Measurements from ENCODE around the gene EIF5A2. TPM values are rescaled to one million over a fixed set of nuclear protein-coding genes. Genes with fewer than 3 reads are reported as not detected.

Gene EIF5A2
- total RNA-seq, 1 experiment from 2014 or later: 72.0 TPM

DNA sequence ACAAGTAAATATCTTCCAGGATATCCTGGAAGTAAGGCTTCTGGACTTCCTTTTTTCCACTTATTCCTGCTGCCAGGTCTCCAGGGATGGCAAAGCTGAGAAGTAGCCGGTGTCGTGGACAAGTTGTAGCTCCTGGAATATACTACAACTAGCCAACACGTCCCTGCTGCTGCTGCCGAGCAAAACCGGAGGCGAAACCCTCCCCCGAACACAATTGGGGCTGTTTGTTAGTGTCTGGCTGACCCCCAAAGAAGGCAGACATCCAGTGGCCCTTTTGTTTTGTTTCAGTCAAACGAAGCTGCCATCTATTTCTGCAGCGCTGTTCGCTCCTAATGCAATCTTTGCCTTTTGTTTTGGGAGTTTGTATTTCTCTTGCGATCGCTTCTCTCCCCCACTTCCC is 45.3 kb upstream of the EIF5A2 start:
- H3K27me3 ChIP-seq (ENCODE audit: control insufficient read depth, insufficient read depth, low read length): no peaks in the 10 kb centered on the region
- no peaks in the 10 kb centered on the region for H3K36me3 ChIP-seq (ENCODE audit: control insufficient read depth, insufficient read depth, low read length)
- no peaks in the 10 kb centered on the region for H3K4me1 ChIP-seq (ENCODE audit: control insufficient read depth, insufficient read depth, low read length)
- DNase-seq (ENCODE audit: low read depth, low spot score): no peak
- no peaks in the 10 kb centered on the region for H3K9me3 ChIP-seq (ENCODE audit: control insufficient read depth, insufficient read depth, low read depth, low read length)
- ChIA-PET POLR2A (no interaction called here), CTCF (no interaction called here)
- no peak overlapping the region for H3K27ac ChIP-seq (ENCODE audit: low read length)
- in situ Hi-C loops (cut with HindIII; ENCODE audit: low pct_unique_long_range_greater_than_20kb, low sequenced_read_pairs): no loop called here
- no peak overlapping the region for H3K4me3 ChIP-seq (ENCODE audit: low read depth in 2 of 2, low read length in 2 of 2)
- no peak for ATAC-seq
- TF ChIP-seq POLR2AphosphoS5 (IDR thresholded peaks at IDR 0.05; ENCODE audit: low read depth, low read length) (no peak), TCF7L2 (IDR thresholded peaks at IDR 0.05; ENCODE audit: low read depth, low read length) (no peak), SIN3A (IDR thresholded peaks at IDR 0.05; ENCODE audit: borderline replicate concordance, insufficient read depth, low read depth, low read length) (no peak)
- TF ChIP-seq, protein P1, sequence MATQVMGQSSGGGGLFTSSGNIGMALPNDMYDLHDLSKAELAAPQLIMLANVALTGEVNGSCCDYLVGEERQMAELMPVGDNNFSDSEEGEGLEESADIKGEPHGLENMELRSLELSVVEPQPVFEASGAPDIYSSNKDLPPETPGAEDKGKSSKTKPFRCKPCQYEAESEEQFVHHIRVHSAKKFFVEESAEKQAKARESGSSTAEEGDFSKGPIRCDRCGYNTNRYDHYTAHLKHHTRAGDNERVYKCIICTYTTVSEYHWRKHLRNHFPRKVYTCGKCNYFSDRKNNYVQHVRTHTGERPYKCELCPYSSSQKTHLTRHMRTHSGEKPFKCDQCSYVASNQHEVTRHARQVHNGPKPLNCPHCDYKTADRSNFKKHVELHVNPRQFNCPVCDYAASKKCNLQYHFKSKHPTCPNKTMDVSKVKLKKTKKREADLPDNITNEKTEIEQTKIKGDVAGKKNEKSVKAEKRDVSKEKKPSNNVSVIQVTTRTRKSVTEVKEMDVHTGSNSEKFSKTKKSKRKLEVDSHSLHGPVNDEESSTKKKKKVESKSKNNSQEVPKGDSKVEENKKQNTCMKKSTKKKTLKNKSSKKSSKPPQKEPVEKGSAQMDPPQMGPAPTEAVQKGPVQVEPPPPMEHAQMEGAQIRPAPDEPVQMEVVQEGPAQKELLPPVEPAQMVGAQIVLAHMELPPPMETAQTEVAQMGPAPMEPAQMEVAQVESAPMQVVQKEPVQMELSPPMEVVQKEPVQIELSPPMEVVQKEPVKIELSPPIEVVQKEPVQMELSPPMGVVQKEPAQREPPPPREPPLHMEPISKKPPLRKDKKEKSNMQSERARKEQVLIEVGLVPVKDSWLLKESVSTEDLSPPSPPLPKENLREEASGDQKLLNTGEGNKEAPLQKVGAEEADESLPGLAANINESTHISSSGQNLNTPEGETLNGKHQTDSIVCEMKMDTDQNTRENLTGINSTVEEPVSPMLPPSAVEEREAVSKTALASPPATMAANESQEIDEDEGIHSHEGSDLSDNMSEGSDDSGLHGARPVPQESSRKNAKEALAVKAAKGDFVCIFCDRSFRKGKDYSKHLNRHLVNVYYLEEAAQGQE (IDR thresholded peaks at IDR 0.05; ENCODE audit: insufficient read depth in 1 of 2, low read depth in 2 of 2, low read length in 1 of 2): no peak
- TF ChIP-seq, protein P2, sequence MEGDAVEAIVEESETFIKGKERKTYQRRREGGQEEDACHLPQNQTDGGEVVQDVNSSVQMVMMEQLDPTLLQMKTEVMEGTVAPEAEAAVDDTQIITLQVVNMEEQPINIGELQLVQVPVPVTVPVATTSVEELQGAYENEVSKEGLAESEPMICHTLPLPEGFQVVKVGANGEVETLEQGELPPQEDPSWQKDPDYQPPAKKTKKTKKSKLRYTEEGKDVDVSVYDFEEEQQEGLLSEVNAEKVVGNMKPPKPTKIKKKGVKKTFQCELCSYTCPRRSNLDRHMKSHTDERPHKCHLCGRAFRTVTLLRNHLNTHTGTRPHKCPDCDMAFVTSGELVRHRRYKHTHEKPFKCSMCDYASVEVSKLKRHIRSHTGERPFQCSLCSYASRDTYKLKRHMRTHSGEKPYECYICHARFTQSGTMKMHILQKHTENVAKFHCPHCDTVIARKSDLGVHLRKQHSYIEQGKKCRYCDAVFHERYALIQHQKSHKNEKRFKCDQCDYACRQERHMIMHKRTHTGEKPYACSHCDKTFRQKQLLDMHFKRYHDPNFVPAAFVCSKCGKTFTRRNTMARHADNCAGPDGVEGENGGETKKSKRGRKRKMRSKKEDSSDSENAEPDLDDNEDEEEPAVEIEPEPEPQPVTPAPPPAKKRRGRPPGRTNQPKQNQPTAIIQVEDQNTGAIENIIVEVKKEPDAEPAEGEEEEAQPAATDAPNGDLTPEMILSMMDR (IDR thresholded peaks at IDR 0.05): no peak
- BruUV-seq (replicated peaks): no TSS peak
- intact Hi-C loops (cut with micrococcal nuclease; ENCODE audit: unreplicated experiment): no loop called here

DNA sequence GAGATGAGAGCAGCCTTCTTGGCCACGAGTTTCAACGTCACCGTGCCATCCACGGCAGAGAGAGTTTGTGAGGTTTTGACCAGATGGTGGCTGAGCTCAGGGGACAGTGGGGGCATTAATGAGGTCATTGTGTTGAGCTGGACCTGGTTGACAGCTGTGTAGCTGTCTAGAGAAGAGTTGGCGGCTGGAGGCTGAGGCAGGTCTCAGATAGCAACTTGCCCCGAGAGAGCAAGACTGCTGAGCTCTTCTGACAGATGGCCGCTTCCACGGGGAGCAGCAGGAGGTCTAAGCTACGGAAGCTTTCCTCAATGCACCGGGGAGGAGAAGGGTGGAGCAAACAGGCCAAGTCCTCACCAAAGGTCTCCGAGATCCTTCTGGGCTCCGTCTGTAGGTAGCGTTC is 44.8 kb upstream of the EIF5A2 start:
- no peak for ATAC-seq
- H3K9me3 ChIP-seq (ENCODE audit: control insufficient read depth, insufficient read depth, low read depth, low read length): no peaks in the 10 kb centered on the region
- H3K27ac ChIP-seq (ENCODE audit: low read length): no peak overlapping the region
- POLR2A ChIA-PET: no interaction called here
- no peaks in the 10 kb centered on the region for H3K4me1 ChIP-seq (ENCODE audit: control insufficient read depth, insufficient read depth, low read length)
- DNase-seq (ENCODE audit: low read depth, low spot score): no peak
- intact Hi-C loops (cut with micrococcal nuclease; ENCODE audit: unreplicated experiment): no loop called here
- in situ Hi-C loops (cut with HindIII; ENCODE audit: low pct_unique_long_range_greater_than_20kb, low sequenced_read_pairs): no loop called here
- no peak for TF ChIP-seq POLR2AphosphoS5 (IDR thresholded peaks at IDR 0.05; ENCODE audit: low read depth, low read length)
- TF ChIP-seq SIN3A (IDR thresholded peaks at IDR 0.05; ENCODE audit: borderline replicate concordance, insufficient read depth, low read depth, low read length): no peak
- TF ChIP-seq TCF7L2 (IDR thresholded peaks at IDR 0.05; ENCODE audit: low read depth, low read length): no peak
- H3K36me3 ChIP-seq (ENCODE audit: control insufficient read depth, insufficient read depth, low read length): no peaks in the 10 kb centered on the region
- no peaks in the 10 kb centered on the region for H3K27me3 ChIP-seq (ENCODE audit: control insufficient read depth, insufficient read depth, low read length)
- H3K4me3 ChIP-seq (ENCODE audit: low read depth in 2 of 2, low read length in 2 of 2): no peak overlapping the region
- CTCF ChIA-PET: no interaction called here
- BruUV-seq (replicated peaks): no TSS peak

DNA sequence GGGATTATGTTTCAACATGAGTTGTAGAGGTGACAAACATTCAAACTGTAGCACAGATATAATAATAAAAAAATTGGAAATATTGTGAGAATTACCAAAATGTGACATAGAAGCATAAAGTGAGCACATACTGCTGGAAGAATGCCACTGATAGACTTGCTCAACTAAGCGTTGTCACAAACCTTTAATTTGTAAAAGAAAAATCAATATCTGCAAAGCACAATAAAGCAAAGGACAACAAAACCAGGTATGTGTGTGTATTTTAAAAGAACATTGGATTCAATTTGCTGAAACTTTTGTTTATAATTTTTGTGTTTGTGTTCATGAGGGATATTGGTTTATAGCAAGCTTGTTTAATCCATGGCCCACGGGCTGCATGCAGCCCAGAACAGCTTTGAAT is 40.8 kb upstream of the EIF5A2 start:
- H3K9me3 ChIP-seq (ENCODE audit: control insufficient read depth, insufficient read depth, low read depth, low read length): no peaks in the 10 kb centered on the region
- TF ChIP-seq SIN3A (IDR thresholded peaks at IDR 0.05; ENCODE audit: borderline replicate concordance, insufficient read depth, low read depth, low read length) (no peak), TCF7L2 (IDR thresholded peaks at IDR 0.05; ENCODE audit: low read depth, low read length) (no peak), POLR2AphosphoS5 (IDR thresholded peaks at IDR 0.05; ENCODE audit: low read depth, low read length) (no peak)
- TF ChIP-seq, protein P1 (IDR thresholded peaks at IDR 0.05; ENCODE audit: insufficient read depth in 1 of 2, low read depth in 2 of 2, low read length in 1 of 2): no peak
- TF ChIP-seq, protein P2 (IDR thresholded peaks at IDR 0.05): no peak
- ATAC-seq: no peak
- no TSS peak for BruUV-seq (replicated peaks)
- no peak for DNase-seq (ENCODE audit: low read depth, low spot score)
- in situ Hi-C loops (cut with HindIII; ENCODE audit: low pct_unique_long_range_greater_than_20kb, low sequenced_read_pairs): no loop called here
- ChIA-PET POLR2A (no interaction called here), CTCF (no interaction called here)
- intact Hi-C loops (cut with micrococcal nuclease; ENCODE audit: unreplicated experiment): no loop called here
- no peaks in the 10 kb centered on the region for H3K36me3 ChIP-seq (ENCODE audit: control insufficient read depth, insufficient read depth, low read length)
- H3K4me3 ChIP-seq (ENCODE audit: low read depth in 2 of 2, low read length in 2 of 2): no peak overlapping the region
- no peaks in the 10 kb centered on the region for H3K27me3 ChIP-seq (ENCODE audit: control insufficient read depth, insufficient read depth, low read length)
- no peak overlapping the region for H3K27ac ChIP-seq (ENCODE audit: low read length)
- H3K4me1 ChIP-seq (ENCODE audit: control insufficient read depth, insufficient read depth, low read length): no peaks in the 10 kb centered on the region
